ENCODE measurements around the gene OPTC. TPM values are rescaled to one million over a fixed set of nuclear protein-coding genes. Genes with fewer than 3 reads are reported as not detected.

The OPTC gene
- total and polyA plus RNA-seq, 2 of the 13 experiments (the other 11 are each of a cell fraction or from before 2014, with no cell fraction given) = not detected

- ATAC-seq (no peak), FAIRE-seq (no peak), DNase-seq (ENCODE audit: low spot score) (no peak)
- ChIA-PET CTCF (ENCODE audit: low intra/inter-chr PET ratio, low total read pairs) (no interaction called here), POLR2A (no interaction called here)
- no peaks in the 10 kb centered on the region for H3K9me3 ChIP-seq (ENCODE audit: low read length)
- no peak overlapping the region for H3K27ac ChIP-seq (ENCODE audit: extremely low read length, insufficient read depth, low read length)
- in situ Hi-C loops (cut with HindIII; ENCODE audit: extremely low pct_ligation_motif_present, low pct_unique_long_range_greater_than_20kb) (no loop called here), intact Hi-C loops (cut with micrococcal nuclease; ENCODE audit: unreplicated experiment) (no loop called here)
- no peak overlapping the region for H3K4me3 ChIP-seq (replicated peaks in 1 of 3; ENCODE audit: insufficient read depth in 1 of 3, low read depth in 2 of 3, low read length in 3 of 3)
- H3K79me2 ChIP-seq (ENCODE audit: insufficient read depth, low read length) = no peaks in the 10 kb centered on the region
- 52% methylated on average over 7 of the region's 7 CpGs for WGBS (ENCODE audit: low lambda C conversion rate)
- H3K27me3 ChIP-seq (ENCODE audit: control insufficient read depth in 1 of 2, insufficient read depth in 2 of 2, low read length in 2 of 2) = peaks cover 1 to 14% of the 10 kb centered on the region in 2 experiments; a peak in 2 of 5 replicates
- H4K20me1 ChIP-seq (ENCODE audit: insufficient read depth, low read length) = no peaks in the 10 kb centered on the region
- H2AFZ ChIP-seq (ENCODE audit: low read length) = no peak overlapping the region
- no peak overlapping the region for H3K9ac ChIP-seq (ENCODE audit: insufficient read depth, low read depth, low read length)
- BruUV-seq (replicated peaks) = no TSS peak
- no peaks in the 10 kb centered on the region for H3K4me1 ChIP-seq (ENCODE audit: insufficient read depth, low read length)
- no peak overlapping the region for H3K4me2 ChIP-seq (ENCODE audit: low read depth, low read length)
- H3K36me3 ChIP-seq (replicated peaks in 1 of 2; ENCODE audit: control insufficient read depth in 1 of 2, insufficient read depth in 2 of 2, low read length in 2 of 2) = no peaks in the 10 kb centered on the region
- TF ChIP-seq ZBTB40 (IDR thresholded peaks at IDR 0.05) (no peak), ZBTB40 (CRISPR knock-in tag; IDR thresholded peaks at IDR 0.05) (no peak), HDAC2 (CRISPR knock-in tag; IDR thresholded peaks at IDR 0.05) (no peak), ZZZ3 (CRISPR knock-in tag; IDR thresholded peaks at IDR 0.05; ENCODE audit: borderline replicate concordance) (no peak), ZBTB39 (CRISPR knock-in tag; IDR thresholded peaks at IDR 0.05) (no peak), TBX3 (IDR thresholded peaks at IDR 0.05; ENCODE audit: borderline replicate concordance) (no peak), MBNL3 (CRISPR knock-in tag; conservative IDR thresholded peaks at IDR 0.05) (no peak), NCOR1 (IDR thresholded peaks at IDR 0.05; ENCODE audit: borderline replicate concordance, low read length) (no peak), CC2D1A (CRISPR knock-in tag; IDR thresholded peaks at IDR 0.05) (no peak), ZNF510 (CRISPR knock-in tag; IDR thresholded peaks at IDR 0.05; ENCODE audit: low read depth) (no peak), ZNF335 (CRISPR knock-in tag; IDR thresholded peaks at IDR 0.05) (no peak)
These were observed 63.4 kb downstream of the OPTC start for GRCh38 chr1:203557390-203557789.

Measured in HepG2 (cell line).